Measurements from ENCODE around the gene AMBP.
A peak's percentile ranks its signal among the peaks of the same experiment; 100 is the strongest.

Gene AMBP

DNA sequence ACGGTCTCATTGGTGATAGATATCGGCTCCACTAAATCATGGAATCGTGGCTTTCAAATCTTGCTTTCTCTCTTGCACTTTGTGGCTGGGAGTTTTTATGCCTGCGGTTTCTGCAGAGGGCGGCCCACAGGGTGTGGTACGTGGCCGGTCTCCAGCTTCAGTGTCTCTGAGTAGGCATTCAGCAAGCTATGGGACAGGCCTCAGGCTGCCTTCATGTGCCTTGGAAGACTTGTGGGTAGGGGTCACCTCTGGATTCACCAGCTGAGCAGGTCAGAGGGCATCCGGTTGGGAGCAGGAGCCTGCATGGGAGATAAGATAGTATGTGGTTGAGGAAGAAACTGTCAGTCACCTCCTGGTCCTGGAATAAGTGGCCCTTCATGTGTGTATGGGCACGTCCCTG is 47.7 kb downstream of the AMBP start:
- no peak for DNase-seq

DNA sequence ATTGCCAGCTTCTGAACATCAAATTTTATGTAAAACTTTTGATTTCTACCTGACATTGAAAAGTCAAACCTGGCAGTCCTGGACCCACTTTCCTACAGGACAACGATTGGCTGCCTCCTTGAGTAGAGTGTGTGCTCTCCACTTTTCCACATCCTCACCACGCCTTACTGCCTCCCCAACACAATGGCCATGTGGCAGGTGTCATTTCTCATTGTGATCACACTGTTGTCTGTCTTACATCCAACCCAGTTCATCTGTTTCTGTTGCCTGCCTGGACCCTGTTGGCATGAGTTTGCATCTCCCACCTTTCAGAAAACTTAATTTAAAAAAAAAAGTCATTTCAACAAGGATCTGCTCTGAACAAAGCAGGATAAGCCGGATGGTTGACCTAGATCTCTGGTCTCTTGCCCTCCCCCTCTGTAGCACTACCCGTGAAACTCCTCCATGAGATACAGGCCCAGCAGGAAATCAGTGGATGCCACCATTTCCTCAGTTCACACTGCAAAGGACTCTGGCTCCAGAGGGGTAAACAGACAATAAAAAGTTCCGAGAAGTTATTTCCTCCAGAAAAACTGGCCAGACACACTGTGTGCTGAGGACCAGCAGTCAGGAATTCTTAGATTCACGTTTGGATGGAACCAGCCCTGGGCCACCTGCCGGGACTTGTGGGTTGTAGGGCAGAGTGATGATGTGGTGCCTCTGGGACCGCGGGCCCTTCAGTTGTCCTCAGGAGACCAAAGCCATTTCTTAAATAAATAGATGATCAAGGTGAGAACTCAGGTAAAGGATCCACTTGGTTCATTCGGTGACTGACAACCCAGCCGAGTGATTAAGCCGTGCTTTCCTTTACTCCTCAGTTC is 48.6 kb downstream of the AMBP start:
- no peak for DNase-seq

DNA sequence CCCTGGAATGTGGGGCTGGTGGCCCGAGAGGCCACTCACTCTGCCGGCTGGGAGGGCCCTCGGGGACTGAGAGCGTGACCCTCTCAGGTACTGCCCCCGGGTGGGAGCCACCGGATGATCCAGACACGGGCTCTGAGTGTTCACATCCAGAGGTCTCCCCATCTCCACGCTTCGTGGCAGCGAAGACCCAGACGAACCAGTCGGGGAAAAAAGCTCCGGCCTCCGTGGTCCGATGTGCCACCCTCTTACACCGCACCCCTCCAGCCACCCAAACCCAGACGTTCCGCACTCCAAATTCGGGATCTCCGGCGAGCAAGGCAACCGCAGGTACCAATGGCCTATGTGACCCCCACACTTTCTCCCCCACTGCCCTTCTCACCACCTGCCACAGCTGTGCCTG is 49.5 kb downstream of the AMBP start:
- no peak for DNase-seq

DNA sequence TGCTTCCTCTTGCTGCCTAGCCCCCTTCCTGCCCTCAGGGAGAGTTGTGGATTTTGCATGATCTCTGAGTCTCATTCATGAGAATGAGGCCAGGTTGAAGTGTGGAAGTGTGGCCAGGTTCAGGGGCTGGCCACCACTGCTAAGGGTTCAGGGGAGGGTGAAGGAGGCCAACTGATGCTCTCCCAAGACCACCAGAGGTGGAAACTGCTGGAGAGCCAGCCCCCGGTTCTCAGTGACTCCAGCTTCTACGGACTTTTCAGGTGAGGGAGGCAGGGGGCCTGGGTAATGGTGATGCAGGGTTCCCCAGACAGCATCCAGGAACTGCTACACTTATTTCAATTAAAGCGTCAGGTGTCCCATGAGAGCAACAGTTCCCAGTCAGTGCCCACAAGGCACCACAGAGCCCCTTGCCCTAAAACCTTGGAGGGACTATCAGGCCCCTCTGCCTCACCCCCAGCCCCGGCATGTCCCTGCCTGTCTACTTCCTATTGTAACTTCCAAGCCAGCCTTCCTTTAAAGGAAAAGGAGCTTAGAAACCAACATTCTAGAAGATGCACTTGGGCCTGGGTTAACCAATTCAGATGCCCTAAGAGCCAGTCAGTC is 50.1 kb downstream of the AMBP start:
- DNase-seq: no peak

DNA sequence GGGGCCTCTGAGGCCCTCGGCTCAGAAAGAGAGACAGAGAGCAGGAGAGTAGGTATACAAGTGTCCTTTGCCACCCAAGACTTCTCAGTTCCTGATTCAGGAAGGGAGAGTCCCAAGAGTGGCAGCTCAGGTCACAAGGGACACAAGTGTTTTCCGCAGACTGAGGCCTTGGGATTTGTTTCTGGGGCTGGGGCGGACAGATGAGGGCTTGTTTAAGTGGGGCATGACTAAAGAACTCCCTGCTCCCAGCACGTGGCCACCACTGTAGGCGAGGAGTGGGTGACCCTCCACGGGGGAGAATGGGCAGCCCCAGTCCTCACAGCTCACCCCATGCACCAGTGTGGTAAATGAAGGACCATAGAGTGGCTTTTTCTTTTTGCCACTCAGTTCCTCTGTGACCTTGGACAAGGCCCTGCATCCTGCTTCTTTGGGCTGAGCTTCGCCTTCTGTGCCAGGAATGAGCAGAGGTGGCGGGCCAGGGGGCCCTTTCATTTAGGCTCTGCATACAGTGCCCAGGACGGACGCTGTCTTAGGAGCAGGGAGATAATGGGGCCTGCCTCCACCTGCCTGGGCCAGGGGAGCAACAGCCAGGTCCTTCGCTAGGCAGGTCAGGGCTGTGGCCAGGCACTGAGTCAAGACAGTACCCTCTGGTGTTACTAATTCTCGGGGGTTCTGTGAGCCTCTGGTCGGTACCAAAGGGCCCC is 50.8 kb downstream of the AMBP start:
- DNase-seq: no peak

DNA sequence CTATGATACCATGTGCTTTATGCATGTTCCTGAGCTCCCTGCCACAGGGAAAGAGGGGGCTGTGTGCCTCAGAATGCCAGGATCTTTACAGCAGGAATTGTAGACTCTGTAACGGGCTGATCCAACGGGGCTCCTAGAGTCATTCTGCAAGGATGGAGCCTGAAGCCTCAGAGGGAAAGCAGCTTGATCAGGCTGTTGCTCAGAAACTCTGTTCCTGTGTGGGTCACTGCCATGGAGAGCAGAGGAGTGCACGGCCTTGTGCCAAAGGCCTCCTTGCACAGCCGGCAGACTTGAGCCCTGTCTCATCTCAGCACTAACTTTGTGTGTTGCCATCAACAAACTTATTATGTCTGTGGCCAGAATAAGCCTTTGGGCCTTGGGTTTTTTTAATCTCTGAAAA is 51.8 kb downstream of the AMBP start:
- no peak for DNase-seq

DNA sequence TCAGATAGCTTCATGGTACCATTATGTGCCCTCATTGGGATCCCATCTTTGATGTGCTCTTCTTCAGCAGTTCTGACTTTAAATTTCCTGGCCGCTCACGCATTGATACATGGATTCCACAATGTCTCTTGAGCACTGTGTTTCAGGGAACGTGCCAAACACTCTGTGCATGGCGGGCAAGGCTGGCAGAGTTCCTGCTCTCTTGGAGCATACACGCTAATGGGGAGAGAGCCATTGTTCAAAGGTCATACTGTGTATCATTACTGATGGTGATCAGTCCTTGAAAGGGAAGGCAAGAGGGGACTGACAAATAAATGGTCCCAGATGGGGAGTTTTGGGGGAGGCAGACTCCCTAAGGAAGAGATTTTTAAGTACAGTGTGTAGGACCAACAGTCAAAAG is 52.3 kb downstream of the AMBP start:
- no peak for DNase-seq

DNA sequence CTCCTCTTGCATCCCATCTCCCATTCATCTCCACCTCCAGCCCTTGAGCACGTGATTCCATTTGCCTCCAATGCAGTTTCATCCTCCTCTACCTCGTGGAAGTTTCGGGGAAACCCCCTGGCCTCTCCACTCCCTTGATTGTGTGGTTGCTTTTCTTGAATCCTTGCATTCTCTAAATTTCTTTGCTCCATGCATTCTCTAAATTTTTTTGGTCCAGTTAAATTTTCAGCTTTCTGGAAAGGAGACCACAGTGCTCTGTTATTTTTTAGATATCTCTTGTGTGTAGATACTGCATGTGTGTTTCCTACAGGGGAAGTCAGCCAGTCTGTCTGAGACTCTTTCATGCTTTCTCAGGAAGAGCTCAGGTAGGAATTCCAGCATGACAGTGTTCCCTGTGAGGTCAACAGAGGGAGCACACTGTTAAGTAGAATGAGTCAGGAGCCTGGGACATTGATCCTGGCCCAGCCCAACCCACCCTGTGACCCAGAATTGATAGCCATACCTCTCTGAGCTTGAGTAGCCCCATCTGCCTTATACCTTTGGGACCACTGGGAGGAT is 52.8 kb downstream of the AMBP start:
- no peak for DNase-seq

DNA sequence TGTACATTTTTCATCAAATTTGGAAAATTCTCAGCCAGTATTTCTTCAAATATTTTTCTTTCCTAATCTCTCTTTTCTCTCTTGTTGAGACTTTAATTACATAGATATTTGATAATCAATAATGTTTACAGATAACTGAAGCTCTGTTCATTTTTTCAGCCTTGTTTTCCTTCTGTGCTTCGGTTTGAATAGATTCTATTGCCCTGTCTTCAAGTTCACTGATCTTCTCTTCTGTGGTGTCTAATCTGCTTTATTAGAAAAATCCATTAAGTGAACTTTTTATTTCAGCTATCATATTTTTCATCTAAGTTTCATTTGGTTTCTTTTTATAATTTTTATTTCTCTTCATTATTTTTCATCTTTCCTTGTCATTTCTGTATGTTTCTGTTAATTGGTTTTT is 54.1 kb downstream of the AMBP start:
- no peak for DNase-seq

DNA sequence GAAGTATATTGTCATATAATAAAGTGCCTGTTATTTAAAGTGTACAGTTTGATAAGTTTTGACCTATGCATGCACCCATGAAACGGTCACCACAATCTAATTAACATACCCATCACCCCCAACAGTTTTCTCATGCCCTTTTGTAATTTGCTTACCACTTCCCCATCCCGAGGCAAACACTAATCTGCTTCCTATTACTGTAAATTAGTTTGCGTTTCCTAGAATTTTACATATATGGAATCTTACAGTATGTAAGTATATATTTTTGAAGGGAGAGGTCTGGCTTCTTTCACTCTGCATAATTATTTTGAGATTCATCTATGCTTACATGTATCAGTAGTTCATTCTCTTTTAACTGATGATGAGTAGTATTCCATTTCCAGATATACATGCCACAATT is 56.5 kb downstream of the AMBP start:
- DNase-seq: peak in 2 of 4 experiments; percentile 44 to 50

DNA sequence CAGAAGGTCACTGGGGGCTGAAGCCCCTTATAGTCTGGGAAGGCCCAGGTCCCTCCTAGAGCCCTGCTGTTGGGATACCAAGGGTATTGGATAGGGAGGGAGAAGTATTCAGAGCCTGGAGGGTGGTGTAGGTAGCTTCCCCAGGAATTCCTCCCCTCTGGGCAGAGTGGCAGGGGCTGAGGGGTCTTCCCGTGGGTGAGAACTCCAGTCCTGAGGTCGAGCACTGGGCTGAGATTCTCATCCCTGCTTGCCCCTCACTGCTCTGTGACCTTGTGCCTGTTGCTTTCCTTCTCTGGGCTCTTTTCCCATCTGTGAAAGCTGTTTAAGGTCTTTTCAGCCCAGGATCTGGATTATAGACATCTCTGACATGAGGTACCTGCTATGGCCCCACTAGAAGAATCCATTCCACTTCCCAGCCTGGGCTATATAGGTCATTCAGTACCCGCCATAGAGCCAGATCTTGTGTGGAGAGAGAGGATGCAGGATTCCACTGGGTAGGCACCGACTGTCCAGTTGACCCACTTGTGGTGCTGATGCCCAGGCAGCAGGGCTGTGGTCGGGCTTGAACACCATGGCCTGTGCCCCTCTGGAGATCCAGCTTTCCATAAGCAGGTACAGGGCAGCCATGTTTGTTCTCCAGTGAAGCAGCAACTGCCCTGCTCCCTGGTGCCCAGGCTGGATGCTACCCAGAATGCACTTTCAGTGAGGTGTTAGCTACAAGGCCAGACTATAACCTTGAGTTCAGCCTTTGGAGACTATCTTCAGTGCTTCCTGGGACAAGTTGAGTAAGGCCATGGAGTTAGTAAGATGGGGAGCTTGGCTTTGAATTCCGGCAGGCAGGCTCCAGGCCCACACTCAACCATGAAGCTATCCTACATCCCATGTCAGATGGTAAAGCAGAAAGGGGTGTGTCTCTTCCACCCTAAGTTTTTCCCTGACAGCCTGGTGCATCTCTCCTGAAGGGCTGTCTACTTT is 60.1 kb downstream of the AMBP start:
- no peak for DNase-seq

DNA sequence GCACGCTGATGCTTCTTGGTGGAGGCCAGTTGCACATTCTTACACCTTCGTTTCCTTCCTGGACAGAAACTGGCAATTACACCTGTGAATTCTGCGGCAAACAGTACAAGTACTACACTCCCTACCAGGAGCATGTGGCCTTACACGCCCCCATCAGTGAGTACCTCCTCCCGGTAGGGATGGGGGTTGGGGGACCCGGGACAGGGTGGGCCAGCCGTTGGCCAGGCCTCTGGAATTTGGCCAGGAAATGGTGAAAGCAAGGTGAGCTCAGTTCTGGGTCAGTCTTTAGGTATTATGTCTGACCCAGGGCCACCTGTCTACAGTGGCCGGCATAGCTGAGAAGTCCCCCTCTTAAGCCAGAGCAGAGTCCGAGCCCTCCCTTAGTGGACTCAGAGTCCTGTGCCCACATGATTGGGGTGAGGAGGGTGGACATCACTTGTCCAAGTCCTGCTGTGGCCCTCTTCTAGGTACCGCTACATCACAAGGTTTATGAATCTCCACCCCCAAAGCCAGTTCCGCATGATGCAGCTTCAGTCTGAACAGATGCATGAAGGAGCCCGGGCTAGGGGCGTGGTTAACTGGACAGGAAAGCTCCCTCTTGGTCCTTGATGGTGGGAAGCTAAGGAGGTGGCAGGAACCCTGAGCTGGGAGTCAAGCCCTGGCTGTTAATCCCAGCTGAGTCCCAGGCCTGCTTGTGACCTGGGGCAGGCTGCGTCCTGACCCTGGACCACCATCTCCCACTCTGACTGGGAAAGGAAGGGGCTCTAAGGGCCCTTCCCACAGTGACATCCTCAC is 61.3 kb downstream of the AMBP start:
- DNase-seq: no peak

DNA sequence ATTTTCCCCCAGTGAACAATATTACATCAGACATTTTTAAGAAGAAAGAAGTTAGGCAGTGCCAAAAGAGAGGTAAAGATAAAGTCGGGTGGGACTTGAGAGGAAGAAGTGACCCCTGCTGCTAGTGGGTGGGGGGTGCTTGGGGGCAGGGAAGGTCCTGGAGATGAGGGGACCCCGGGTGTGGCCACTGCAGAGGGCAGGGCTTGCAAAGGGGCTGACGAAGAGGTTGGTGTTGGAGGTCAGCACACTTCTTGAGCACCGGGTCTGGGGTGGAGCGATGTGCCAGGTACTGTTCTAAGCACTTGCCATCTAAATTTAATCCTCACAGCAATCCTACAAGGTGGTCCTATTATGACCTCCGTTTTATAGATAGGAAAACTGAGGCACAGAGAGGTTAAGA is 62.0 kb downstream of the AMBP start:
- DNase-seq: no peak

DNA sequence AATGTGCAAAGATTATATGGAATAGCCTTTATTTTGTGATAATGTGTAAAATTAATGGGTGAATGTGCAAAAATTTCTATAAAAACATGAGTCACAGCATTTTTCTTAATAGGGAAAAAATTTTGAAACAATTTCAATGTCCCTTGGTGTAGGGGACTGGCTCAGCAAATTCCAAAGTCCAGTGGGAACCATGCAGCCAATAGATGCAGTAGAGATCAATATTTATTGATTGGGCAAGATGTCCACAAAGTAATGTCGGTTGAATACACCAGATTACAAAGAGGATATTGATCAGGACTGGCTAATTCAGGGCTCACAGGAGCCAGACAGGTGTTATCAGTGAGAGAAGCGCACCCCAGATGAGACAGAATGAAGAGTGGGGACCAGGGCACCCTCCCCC is 62.5 kb downstream of the AMBP start:
- no peak for DNase-seq

DNA sequence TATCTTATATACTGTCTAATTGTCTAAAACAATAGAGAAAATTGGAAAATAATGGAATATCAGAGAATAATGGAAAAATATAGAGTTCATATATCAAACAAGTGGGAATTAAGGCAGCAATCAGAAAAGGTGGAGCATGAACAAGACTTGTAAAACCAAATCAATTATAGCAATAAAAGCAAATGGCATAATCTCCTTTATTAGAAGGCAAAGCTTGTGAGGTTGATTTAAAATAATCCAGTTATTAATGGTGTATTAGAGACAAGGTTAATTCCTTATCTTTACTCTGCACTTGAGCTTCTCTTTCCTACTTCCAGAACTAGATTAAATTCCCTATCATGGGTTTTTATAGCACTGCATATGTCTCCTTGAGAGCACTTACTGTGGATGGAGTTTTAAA is 64.1 kb downstream of the AMBP start:
- DNase-seq: no peak

DNA sequence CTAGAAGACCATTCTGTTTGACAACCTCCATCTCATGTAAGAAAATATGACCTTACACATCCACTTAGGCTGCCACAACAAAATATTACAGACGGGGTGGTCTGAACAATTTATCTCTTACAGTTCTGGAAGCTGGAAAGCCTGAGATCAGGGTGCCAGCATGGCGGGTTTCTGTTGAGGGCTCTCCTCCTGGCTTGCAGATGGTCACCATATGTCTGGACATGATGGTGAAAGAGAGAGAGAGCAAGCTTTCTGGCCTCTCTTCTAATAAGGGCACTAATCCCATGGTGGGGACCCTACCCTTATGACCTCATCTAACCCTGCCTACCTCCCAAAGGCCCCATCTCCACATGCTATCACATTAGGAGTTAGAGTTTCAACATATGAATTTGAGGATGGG is 66.0 kb downstream of the AMBP start:
- DNase-seq: no peak

DNA sequence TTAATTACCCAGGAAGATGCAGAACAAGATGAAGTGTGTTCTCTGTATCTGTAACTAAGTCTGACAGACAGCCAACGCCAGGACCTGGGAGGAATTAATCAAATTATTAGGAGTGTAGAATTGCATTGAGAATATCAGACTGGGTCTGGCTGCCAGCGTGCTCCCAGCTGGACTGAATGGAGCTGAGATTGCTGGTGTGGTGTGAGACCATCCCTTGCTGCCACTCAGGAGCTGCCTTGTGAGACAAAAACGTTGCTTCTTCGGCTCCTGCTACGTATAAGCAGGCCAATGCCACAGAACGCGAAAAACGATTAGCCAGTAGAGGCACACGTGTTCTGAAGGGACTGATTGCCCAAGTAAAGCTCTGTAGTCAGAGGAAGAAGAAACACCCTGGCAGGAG is 66.8 kb downstream of the AMBP start:
- DNase-seq: no peak
